DOHH2 (cell line): Measurements from ENCODE around the gene HRH4.

ENCODE experiments used
- EZH2phosphoT487 ChIP-seq: fragments of 200-600 bp; sonication (generic); IDR thresholded peaks from 2 replicates; pipeline ENCODE4 v1.6.1; 2017; ENCODE audit warnings: borderline replicate concordance, mild to moderate bottlenecking, antibody characterized with exemption, low read length, moderate library complexity, mixed read lengths
- TF ChIP-seq, protein P1 (sequence below): fragments of 200-600 bp; sonication (generic); IDR thresholded peaks from one replicate; pipeline ENCODE4 v1.5.1; 2014; ENCODE audit warnings: antibody characterized with exemption, mild to moderate bottlenecking, low read depth, low read length; ENCODE audit not compliant: poor library complexity, severe bottlenecking

DNA sequence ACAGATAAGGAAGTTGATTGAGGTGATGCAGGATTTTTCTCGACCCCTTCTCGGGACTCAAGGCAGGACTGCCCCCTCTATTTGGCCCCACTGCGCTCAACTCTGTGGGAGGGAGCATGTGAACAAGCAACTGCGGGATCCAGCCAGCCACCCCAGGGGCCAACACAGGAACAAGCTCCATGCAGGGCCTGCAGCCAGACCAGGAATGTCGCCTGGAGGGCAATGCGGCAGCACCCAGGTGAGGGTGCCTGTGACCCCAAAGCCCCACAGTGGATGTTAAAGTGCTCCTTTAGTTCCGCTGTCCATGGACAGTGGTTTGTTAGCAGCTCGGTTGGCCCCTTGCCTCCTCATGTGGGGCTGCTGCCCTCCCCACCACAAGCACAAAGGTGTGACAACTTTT is 57.1 kb downstream of the HRH4 start:
- TF ChIP-seq, protein P1, sequence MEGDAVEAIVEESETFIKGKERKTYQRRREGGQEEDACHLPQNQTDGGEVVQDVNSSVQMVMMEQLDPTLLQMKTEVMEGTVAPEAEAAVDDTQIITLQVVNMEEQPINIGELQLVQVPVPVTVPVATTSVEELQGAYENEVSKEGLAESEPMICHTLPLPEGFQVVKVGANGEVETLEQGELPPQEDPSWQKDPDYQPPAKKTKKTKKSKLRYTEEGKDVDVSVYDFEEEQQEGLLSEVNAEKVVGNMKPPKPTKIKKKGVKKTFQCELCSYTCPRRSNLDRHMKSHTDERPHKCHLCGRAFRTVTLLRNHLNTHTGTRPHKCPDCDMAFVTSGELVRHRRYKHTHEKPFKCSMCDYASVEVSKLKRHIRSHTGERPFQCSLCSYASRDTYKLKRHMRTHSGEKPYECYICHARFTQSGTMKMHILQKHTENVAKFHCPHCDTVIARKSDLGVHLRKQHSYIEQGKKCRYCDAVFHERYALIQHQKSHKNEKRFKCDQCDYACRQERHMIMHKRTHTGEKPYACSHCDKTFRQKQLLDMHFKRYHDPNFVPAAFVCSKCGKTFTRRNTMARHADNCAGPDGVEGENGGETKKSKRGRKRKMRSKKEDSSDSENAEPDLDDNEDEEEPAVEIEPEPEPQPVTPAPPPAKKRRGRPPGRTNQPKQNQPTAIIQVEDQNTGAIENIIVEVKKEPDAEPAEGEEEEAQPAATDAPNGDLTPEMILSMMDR, result no peak
- no peak for TF ChIP-seq EZH2phosphoT487
